Psoas muscle (tissue), 8 donors: Measurements from ENCODE around the gene NUDT4. TPM values are rescaled to one million over a fixed set of nuclear protein-coding genes. Genes with fewer than 3 reads are reported as not detected.
A peak's percentile ranks its signal among the peaks of the same experiment; 100 is the strongest.

Experiments
- ATAC-seq, 4 donors: fragments of 200-7000 bp; cut with Tn5 transposase; one replicate each; pipeline ENCODE4 v1.9.1; 2020; ENCODE audit warnings: moderate library complexity in 3 of 4, mild to moderate bottlenecking in 2 of 4
- DNase-seq, 2 donors: peaks; one replicate each; pipeline ENCODE4 v3.0.0-alpha.2; 2020
- H3K27ac ChIP-seq: fragments of 200-600 bp; one replicate; pipeline ENCODE4 v1.8.0; 2022
- H3K27me3 ChIP-seq, 3 donors: fragments of 200-600 bp in 1 of 3; one replicate each; pipeline versions ENCODE4 v1.6.1 to v1.8.0; 2013 to 2022; ENCODE audit warnings: low read length in 2 of 3, mild to moderate bottlenecking in 2 of 3, moderate library complexity in 1 of 3; ENCODE audit not compliant: insufficient read depth in 3 of 3
- H3K36me3 ChIP-seq, 2 donors: fragments of 200-600 bp in 1 of 2; one replicate each; pipeline versions ENCODE4 v1.6.1 to v1.8.0; 2013 to 2022; ENCODE audit warnings: low read depth in 1 of 2, mild to moderate bottlenecking in 1 of 2, moderate library complexity in 1 of 2; ENCODE audit not compliant: insufficient read depth in 1 of 2
- H3K4me1 ChIP-seq: fragments of 200-600 bp; one replicate; pipeline ENCODE4 v1.8.0; 2022
- H3K4me3 ChIP-seq: fragments of 200-600 bp; one replicate; pipeline ENCODE4 v1.8.0; 2022; ENCODE audit warnings: mild to moderate bottlenecking
- H3K9me3 ChIP-seq: fragments of 200-600 bp; one replicate; pipeline ENCODE4 v1.8.0; 2022
- CTCF ChIP-seq: fragments of 200-600 bp; IDR thresholded peaks from one replicate; pipeline ENCODE4 v1.8.0; 2022; ENCODE audit warnings: antibody characterized with exemption
- WGBS, 3 donors: extraction: QIAGEN DNeasy Blood & Tissue Kit; methylation state at CpG; one replicate each; pipeline versions ENCODE4 v1.1.6 to v1.1.7; 2013; 5-methylcytosine and 5-hydroxymethylcytosine counted together
- intact Hi-C, 2 donors: fragments of 100-400 bp; cut with DNase I; formaldehyde crosslinking; loops; one replicate each; pipeline versions ENCODE4 v1.11.0 to v1.14.2; 2022
- polyA plus RNA-seq, 3 donors: library from polyadenylated mRNA; stranded (reverse); fragments of 200-250 nt; gene quantifications; one replicate each; pipeline ENCODE4 v1.2.3, GENCODE V29; 2013
- total RNA-seq, 4 donors: library from RNA; stranded (reverse); fragmentation: NEBNext Ultra II Directional in 2 of 4; extraction: Animal tissue kit (Norgen Biotek cat#: 25700) in 2 of 4; gene quantifications; one replicate each; pipeline versions ENCODE4 v1.2.1 to v1.2.4, GENCODE V29; 2021 to 2023
- donor health status: healthy with polysubstance abuse.
- donor health status: DM: no; HTN: no; CAD: no; lungs with moderate emphysema.
- donor health status: Bipolar disorder and iron deficiency.
- donor health status: healthy.
- donor health status: DM: yes; HTN: yes; CAD: no.
- donor health status: DM: no; HTN: no; CAD: no.
- donor health status: DM: no; HTN: no; CAD: no.
- donor health status: DM: yes; HTN: yes; CAD: no.

NUDT4 gene
- total and polyA plus RNA-seq, 7 donors, result 48.3 to 254 (median 187) TPM

GRCh38 chr12:93356214-93356613, 21.5 kb upstream of the NUDT4 start:
- DNase-seq, result no peak
- no peak for TF ChIP-seq CTCF
- no peak for ATAC-seq
- intact Hi-C loops, result no loop called here
- Histone ChIP-seq H3K36me3 (no peaks in the 10 kb centered on the region), H3K4me3 (no peak overlapping the region), H3K4me1 (peaks cover 21% of the 10 kb centered on the region), H3K9me3 (no peaks in the 10 kb centered on the region), H3K27me3 (no peaks in the 10 kb centered on the region), H3K27ac (no peak overlapping the region)
- WGBS, 3 donors, result 87 to 93% (median 87%) methylated on average over 8 of the region's 8 CpGs

DNA sequence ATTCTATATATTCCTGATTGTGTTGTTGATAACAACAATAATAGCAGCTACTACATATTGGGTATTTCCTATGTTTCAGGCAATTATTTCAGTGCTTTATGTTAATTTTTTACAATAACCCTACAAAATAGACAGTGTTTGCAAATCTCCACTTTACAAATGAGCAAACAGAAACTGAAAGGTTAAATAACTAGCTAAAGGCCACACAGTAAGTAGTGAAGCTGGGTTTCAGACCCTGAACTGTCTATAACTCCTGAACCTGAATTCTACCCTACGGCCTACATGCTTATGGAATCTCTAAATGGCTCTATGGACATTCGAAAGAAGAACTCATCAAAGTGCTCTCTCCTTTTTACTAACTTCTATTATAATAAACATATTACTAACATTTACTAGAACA, 19.7 kb upstream of the NUDT4 start:
- DNase-seq (no peak), ATAC-seq (no peak)
- peak overlapping the region; percentile 6 for H3K27ac ChIP-seq
- H3K36me3 ChIP-seq, result no peaks in the 10 kb centered on the region
- TF ChIP-seq CTCF, result no peak
- H3K9me3 ChIP-seq, result no peaks in the 10 kb centered on the region
- intact Hi-C loops, result no loop called here
- H3K4me3 ChIP-seq, result no peak overlapping the region
- peaks cover 33% of the 10 kb centered on the region for H3K4me1 ChIP-seq
- H3K27me3 ChIP-seq, result no peaks in the 10 kb centered on the region
- WGBS, 3 donors, result 97 to 99% (median 98%) methylated on average over 2 of the region's 2 CpGs

- Histone ChIP-seq H3K4me3 (no peak overlapping the region), H3K27ac (peak overlapping the region; percentile 81), H3K36me3 (no peaks in the 10 kb centered on the region), H3K4me1 (peaks cover 35% of the 10 kb centered on the region), H3K27me3 (no peaks in the 10 kb centered on the region), H3K9me3 (no peaks in the 10 kb centered on the region)
- DNase-seq, result no peak
- 96 to 100% (median 100%) methylated on average over 2 of the region's 2 CpGs for WGBS, 3 donors
- intact Hi-C loops, result no loop called here
- no peak for TF ChIP-seq CTCF
- ATAC-seq, result no peak
These were observed 18.9 kb upstream of the NUDT4 start for GRCh38 chr12:93358821-93359220.

DNA sequence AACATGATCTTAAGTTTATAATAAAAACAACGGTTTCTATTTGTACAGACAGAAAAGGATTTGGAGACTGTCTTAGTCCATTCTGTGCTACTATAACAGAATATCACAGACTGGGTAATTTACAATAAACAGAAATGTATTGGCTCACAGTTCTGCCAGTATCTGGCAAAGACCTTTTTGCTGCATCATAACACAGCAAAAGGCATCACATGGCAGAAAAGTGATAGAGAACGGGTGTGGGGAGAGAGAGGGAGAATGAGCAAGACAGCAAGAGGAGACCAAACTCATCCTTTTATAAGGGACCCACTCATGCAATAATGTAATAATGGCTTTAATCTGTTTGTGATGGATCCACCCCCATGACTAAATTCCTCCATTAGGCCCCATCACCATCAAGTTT, 17.0 kb upstream of the NUDT4 start:
- 48 to 76% (median 54%) methylated on average over 2 of the region's 2 CpGs for WGBS, 3 donors
- Histone ChIP-seq H3K9me3 (no peaks in the 10 kb centered on the region), H3K27me3 (no peaks in the 10 kb centered on the region), H3K4me1 (peaks cover 40% of the 10 kb centered on the region), H3K4me3 (no peak overlapping the region), H3K36me3 (no peaks in the 10 kb centered on the region), H3K27ac (peak overlapping the region; percentile 81)
- no peak for TF ChIP-seq CTCF
- DNase-seq (no peak), ATAC-seq (peak in 2 of 4 donors; percentile 27 to 31)
- intact Hi-C loops, result no loop called here

GRCh38 chr12:93361151-93361919, 16.4 kb upstream of the NUDT4 start:
- 41 to 59% (median 54%) methylated on average over 5 of the region's 5 CpGs for WGBS, 3 donors
- peak; percentile 54 to 90 for DNase-seq
- Histone ChIP-seq H3K4me3 (no peak overlapping the region), H3K4me1 (peaks cover 46% of the 10 kb centered on the region), H3K9me3 (no peaks in the 10 kb centered on the region), H3K27ac (peak overlapping the region; percentile 81), H3K36me3 (no peaks in the 10 kb centered on the region), H3K27me3 (no peaks in the 10 kb centered on the region)
- peak; percentile 94 to 99 (median 98) for ATAC-seq
- intact Hi-C loops, result no loop called here
- no peak for TF ChIP-seq CTCF
